Activated CD4-positive, alpha-beta T cell treated with anti-CD3 and anti-CD28 coated beads, Interleukin-2, amount 10 ng/mL, durations not matched to agents 24 days and 14 days (primary cell): ENCODE results near the gene SMAD6. TPM values are rescaled to one million over a fixed set of nuclear protein-coding genes. Genes with fewer than 3 reads are reported as not detected.
"Not testable (repeated sequence)": the region's sequence is repeated elsewhere in the genome, so short reads cannot be mapped to it uniquely, and the experiment has no call there.

Experiments
- DNase-seq: peaks from one replicate; pipeline ENCODE4 v3.0.0; 2022
- H3K27ac Mint-ChIP-seq: one replicate; pipeline ENCODE4 v1.8.0; 2022; ENCODE audit warnings: mild to moderate bottlenecking, mixed read lengths
- H3K27me3 Mint-ChIP-seq: one replicate; pipeline ENCODE4 v1.8.0; 2022; ENCODE audit warnings: mixed read lengths
- H3K36me3 Mint-ChIP-seq: one replicate; pipeline ENCODE4 v1.8.0; 2022; ENCODE audit warnings: low read depth, mild to moderate bottlenecking, mixed read lengths
- H3K4me1 Mint-ChIP-seq: one replicate; pipeline ENCODE4 v1.8.0; 2021; ENCODE audit warnings: mixed read lengths
- H3K4me3 Mint-ChIP-seq: one replicate; pipeline ENCODE4 v1.8.0; 2022; ENCODE audit warnings: mild to moderate bottlenecking, moderate library complexity, mixed read lengths
- H3K9me3 Mint-ChIP-seq: one replicate; pipeline ENCODE4 v1.8.0; 2021; ENCODE audit warnings: mixed read lengths
- intact Hi-C: fragments of 100-400 bp; cut with micrococcal nuclease; formaldehyde crosslinking; loops from one replicate; pipeline ENCODE4 v1.15.1; 2023
- total RNA-seq: library from RNA; stranded (reverse); gene quantifications from 2 replicates; pipeline ENCODE4 v1.2.3, GENCODE V29; 2022

SMAD6 gene
- total RNA-seq, 1 donor from 2014 or later, result 0.40 TPM

GRCh38 chr15:66822576-66822975, 120.5 kb downstream of the SMAD6 start:
- Mint-ChIP-seq H3K4me3 (no peak overlapping the region), H3K27me3 (peaks cover 4% of the 10 kb centered on the region), H3K9me3 (no peaks in the 10 kb centered on the region), H3K27ac (no peak overlapping the region), H3K36me3 (no peaks in the 10 kb centered on the region), H3K4me1 (no peaks in the 10 kb centered on the region)
- intact Hi-C loops, result no loop called here
- no peak for DNase-seq

DNA sequence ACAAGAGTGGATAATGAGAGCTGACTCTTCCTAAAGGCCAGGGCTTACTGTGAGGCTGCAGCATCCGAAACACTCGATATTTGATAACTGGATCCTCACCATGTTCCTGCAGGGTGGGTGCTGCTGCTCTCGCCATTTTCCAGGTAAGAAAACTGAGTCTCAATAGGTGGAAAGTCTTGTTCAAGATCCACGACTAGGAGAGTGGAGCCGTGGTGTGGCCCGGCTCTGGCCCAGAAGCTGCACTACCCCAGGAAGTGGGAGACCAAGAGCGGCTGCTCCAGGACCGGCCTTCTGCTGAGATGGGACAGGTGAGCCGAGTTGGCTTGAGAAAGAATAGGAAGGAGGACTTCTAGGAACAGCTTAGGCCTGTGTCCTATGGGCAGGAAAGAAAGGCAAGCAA, 121.6 kb downstream of the SMAD6 start:
- Mint-ChIP-seq H3K4me1 (no peaks in the 10 kb centered on the region), H3K36me3 (no peaks in the 10 kb centered on the region), H3K4me3 (no peak overlapping the region), H3K27me3 (peaks cover 4% of the 10 kb centered on the region), H3K27ac (no peak overlapping the region), H3K9me3 (no peaks in the 10 kb centered on the region)
- intact Hi-C loops, result no loop called here
- no peak for DNase-seq

- H3K36me3 Mint-ChIP-seq, result no peaks in the 10 kb centered on the region
- H3K4me1 Mint-ChIP-seq, result no peaks in the 10 kb centered on the region
- H3K27me3 Mint-ChIP-seq, result no peaks in the 10 kb centered on the region
- intact Hi-C loops, result no loop called here
- H3K4me3 Mint-ChIP-seq, result no peak overlapping the region
- H3K27ac Mint-ChIP-seq, result no peak overlapping the region
- H3K9me3 Mint-ChIP-seq, result no peaks in the 10 kb centered on the region
- DNase-seq, result no peak
Observed at GRCh38 chr15:66824424-66824823, 122.4 kb downstream of the SMAD6 start.

- Mint-ChIP-seq H3K27ac (no peak overlapping the region), H3K27me3 (no peaks in the 10 kb centered on the region), H3K4me3 (no peak overlapping the region), H3K4me1 (no peaks in the 10 kb centered on the region), H3K36me3 (no peaks in the 10 kb centered on the region), H3K9me3 (no peaks in the 10 kb centered on the region)
- DNase-seq, result no peak
- intact Hi-C loops, result no loop called here
Observed at GRCh38 chr15:66825139-66825538, 123.1 kb downstream of the SMAD6 start.

- Mint-ChIP-seq H3K36me3 (no peaks in the 10 kb centered on the region), H3K27me3 (no peaks in the 10 kb centered on the region), H3K4me1 (no peaks in the 10 kb centered on the region), H3K9me3 (no peaks in the 10 kb centered on the region), H3K4me3 (no peak overlapping the region), H3K27ac (no peak overlapping the region)
- no peak for DNase-seq
- intact Hi-C loops, result no loop called here
Observed at GRCh38 chr15:66825731-66826130, 123.7 kb downstream of the SMAD6 start.

DNA sequence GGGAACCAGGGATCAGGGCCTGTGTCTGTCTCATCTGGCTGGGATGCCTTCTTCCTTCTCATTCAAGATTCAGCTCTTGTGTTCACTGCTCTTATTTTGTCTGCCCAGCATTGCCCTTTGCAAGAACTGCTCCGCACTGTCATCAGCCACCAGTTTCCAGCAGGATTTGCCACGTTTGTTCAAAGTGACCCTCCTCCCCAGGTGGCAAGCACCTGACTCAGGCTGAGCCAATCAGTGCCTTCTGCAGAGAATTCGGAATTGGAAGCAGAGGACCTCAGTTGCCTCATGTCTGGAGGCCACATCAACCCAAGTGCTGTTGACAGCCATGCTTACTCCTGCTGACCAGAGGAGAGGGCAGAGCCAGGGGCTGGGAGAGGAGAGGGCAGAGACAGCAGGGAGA, 124.5 kb downstream of the SMAD6 start:
- Mint-ChIP-seq H3K36me3 (no peaks in the 10 kb centered on the region), H3K27me3 (peaks cover 2% of the 10 kb centered on the region), H3K9me3 (no peaks in the 10 kb centered on the region), H3K27ac (no peak overlapping the region), H3K4me1 (no peaks in the 10 kb centered on the region), H3K4me3 (no peak overlapping the region)
- DNase-seq, result no peak
- intact Hi-C loops, result no loop called here

- Mint-ChIP-seq H3K27ac (no peak overlapping the region), H3K4me3 (no peak overlapping the region), H3K4me1 (no peaks in the 10 kb centered on the region), H3K27me3 (peaks cover 2% of the 10 kb centered on the region), H3K9me3 (no peaks in the 10 kb centered on the region), H3K36me3 (no peaks in the 10 kb centered on the region)
- DNase-seq, result no peak
- intact Hi-C loops, result no loop called here
Observed at GRCh38 chr15:66827039-66827697, 125.1 kb downstream of the SMAD6 start.

GRCh38 chr15:66827698-66828055, 125.6 kb downstream of the SMAD6 start:
- no peak overlapping the region for H3K4me3 Mint-ChIP-seq
- no peaks in the 10 kb centered on the region for H3K4me1 Mint-ChIP-seq
- no peak overlapping the region for H3K27ac Mint-ChIP-seq
- no peaks in the 10 kb centered on the region for H3K36me3 Mint-ChIP-seq
- intact Hi-C loops, result no loop called here
- DNase-seq, result no peak
- H3K27me3 Mint-ChIP-seq, result peaks cover 2% of the 10 kb centered on the region
- H3K9me3 Mint-ChIP-seq, result no peaks in the 10 kb centered on the region

DNA sequence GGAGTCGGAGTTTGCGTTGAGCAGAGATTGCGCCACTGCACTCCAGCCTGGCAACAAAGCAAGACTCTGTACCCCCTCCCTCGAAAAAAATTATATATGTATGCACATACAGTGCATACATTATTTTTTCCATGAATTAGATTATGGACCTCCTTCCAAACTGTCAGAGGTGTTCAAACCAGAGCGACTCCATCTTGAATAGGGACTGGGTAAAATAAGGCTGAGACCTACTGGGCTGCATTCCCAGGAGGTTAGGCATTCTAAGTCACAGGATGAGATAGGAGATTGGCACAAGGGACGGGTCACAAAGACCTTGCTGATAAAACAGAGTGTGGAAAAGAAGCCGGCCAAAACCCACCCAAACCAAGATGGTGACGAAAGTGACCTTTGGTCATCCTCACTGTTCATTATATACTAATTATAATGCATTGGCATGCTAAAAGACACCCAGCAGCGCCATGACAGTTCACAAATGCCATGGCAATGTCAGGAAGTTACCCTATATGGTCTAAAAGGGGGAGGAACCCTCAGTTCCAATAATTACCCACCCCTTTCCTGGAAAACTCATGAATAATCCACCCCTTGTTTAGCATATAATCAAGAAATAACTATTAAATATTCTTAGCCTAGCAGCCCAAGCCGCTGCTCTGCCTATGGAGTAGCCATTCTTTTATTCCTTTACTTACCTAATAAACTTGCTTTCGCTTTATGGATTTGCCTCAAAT, 126.9 kb downstream of the SMAD6 start:
- intact Hi-C loops, H3K27ac Mint-ChIP-seq, H3K36me3 Mint-ChIP-seq, H3K4me1 Mint-ChIP-seq, H3K4me3 Mint-ChIP-seq, H3K9me3 Mint-ChIP-seq, H3K27me3 Mint-ChIP-seq, DNase-seq: not testable (repeated sequence)

GRCh38 chr15:66829551-66830121, 127.6 kb downstream of the SMAD6 start:
- no peak overlapping the region for H3K4me3 Mint-ChIP-seq
- no peaks in the 10 kb centered on the region for H3K9me3 Mint-ChIP-seq
- no peak for DNase-seq
- no peaks in the 10 kb centered on the region for H3K36me3 Mint-ChIP-seq
- H3K27ac Mint-ChIP-seq, result no peak overlapping the region
- peaks cover 2% of the 10 kb centered on the region for H3K27me3 Mint-ChIP-seq
- intact Hi-C loops, result no loop called here
- H3K4me1 Mint-ChIP-seq, result no peaks in the 10 kb centered on the region

- peaks cover 2% of the 10 kb centered on the region for H3K27me3 Mint-ChIP-seq
- no peak overlapping the region for H3K4me3 Mint-ChIP-seq
- no peak overlapping the region for H3K27ac Mint-ChIP-seq
- intact Hi-C loops, result no loop called here
- H3K4me1 Mint-ChIP-seq, result no peaks in the 10 kb centered on the region
- DNase-seq, result no peak
- H3K36me3 Mint-ChIP-seq, result no peaks in the 10 kb centered on the region
- H3K9me3 Mint-ChIP-seq, result no peaks in the 10 kb centered on the region
Observed at GRCh38 chr15:66830358-66830757, 128.3 kb downstream of the SMAD6 start.

DNA sequence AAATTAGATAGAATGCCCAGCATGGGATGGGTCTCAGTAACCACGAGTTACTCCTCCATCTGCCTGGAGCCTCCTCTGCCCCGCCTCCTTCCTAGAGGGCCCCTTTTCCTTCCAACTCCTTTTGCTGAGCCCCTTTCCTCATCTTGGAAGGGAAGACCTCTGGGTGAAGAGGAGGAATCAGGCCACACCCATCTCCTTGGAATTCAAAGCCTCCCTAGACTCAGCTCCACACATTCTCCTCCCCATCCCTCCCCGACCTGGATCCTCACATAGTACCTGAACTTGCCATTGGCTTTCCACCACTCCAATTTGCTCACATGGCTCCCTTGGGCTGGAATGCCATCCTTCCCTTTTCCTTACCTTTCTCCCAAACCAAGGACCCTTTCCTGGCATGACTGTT, 128.8 kb downstream of the SMAD6 start:
- no peak for DNase-seq
- no peak overlapping the region for H3K27ac Mint-ChIP-seq
- intact Hi-C loops, result no loop called here
- H3K4me3 Mint-ChIP-seq, result no peak overlapping the region
- H3K27me3 Mint-ChIP-seq, result peaks cover 2% of the 10 kb centered on the region
- H3K9me3 Mint-ChIP-seq, result no peaks in the 10 kb centered on the region
- H3K4me1 Mint-ChIP-seq, result no peaks in the 10 kb centered on the region
- H3K36me3 Mint-ChIP-seq, result no peaks in the 10 kb centered on the region

- Mint-ChIP-seq H3K9me3 (no peaks in the 10 kb centered on the region), H3K36me3 (no peaks in the 10 kb centered on the region), H3K27ac (no peak overlapping the region), H3K27me3 (peaks cover 2% of the 10 kb centered on the region), H3K4me1 (no peaks in the 10 kb centered on the region), H3K4me3 (no peak overlapping the region)
- intact Hi-C loops, result no loop called here
- DNase-seq, result no peak
Observed at GRCh38 chr15:66831289-66831688, 129.3 kb downstream of the SMAD6 start.

DNA sequence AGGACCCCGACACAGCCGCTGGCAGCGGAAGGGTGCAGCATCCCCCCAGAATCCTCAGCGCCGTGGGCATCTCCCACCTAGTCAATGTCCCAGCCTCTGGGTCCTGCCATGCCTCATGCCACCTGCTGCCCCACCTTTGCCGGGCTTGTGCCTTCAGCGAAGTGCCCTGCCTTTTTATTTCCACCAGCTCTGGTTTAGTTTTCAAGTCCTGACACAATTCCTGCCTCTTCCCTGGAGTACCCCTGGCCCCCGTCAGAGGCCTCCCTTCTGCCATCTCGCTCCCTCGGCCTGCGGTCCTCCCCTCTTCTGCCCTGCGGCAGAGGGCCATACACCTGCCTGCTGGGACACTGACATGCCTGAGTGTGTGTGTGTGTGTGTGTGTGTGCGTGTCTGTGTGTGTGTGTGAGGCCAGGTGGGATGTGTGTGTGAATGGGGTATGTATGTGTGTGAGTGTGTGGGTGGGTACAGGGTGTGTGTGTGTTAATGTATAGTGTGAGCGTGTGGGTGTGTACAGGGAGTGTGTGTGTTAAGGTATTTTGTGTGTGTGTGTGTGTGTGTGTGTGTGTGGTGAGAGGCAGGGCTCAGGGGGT, 129.9 kb downstream of the SMAD6 start:
- H3K4me3 Mint-ChIP-seq, result no peak overlapping the region
- no peaks in the 10 kb centered on the region for H3K9me3 Mint-ChIP-seq
- no peaks in the 10 kb centered on the region for H3K36me3 Mint-ChIP-seq
- no peak for DNase-seq
- no peaks in the 10 kb centered on the region for H3K4me1 Mint-ChIP-seq
- intact Hi-C loops, result no loop called here
- H3K27me3 Mint-ChIP-seq, result peaks cover 2% of the 10 kb centered on the region
- no peak overlapping the region for H3K27ac Mint-ChIP-seq
